Activated T-cell treated with anti-CD3 and anti-CD28 coated beads, Interleukin-2, amount 50 U/mL, for 4 hours (primary cell): ENCODE data around the gene RYR2. TPM values are rescaled to one million over a fixed set of nuclear protein-coding genes. Genes with fewer than 3 reads are reported as not detected.
"Not testable (repeated sequence)": the region's sequence is repeated elsewhere in the genome, so short reads cannot be mapped to it uniquely, and the experiment has no call there.

Source experiments
- ATAC-seq, 2 donors: fragments of 200-7000 bp; cut with Tn5 transposase; one replicate each; pipeline ENCODE4 v1.10.0; 2021
- DNase-seq: peaks from one replicate; pipeline ENCODE4 v3.0.0-alpha.2; 2020
- H3K27me3 Mint-ChIP-seq: one replicate; pipeline ENCODE4 v1.8.0; 2021; ENCODE audit warnings: low read depth, mixed read lengths
- H3K36me3 Mint-ChIP-seq: one replicate; pipeline ENCODE4 v1.8.0; 2022; ENCODE audit warnings: mixed read lengths; ENCODE audit not compliant: insufficient read depth
- H3K4me1 Mint-ChIP-seq: one replicate; pipeline ENCODE4 v1.8.0; 2021; ENCODE audit warnings: low read depth, mixed read lengths
- H3K4me3 Mint-ChIP-seq: one replicate; pipeline ENCODE4 v1.8.0; 2021; ENCODE audit warnings: mild to moderate bottlenecking, moderate library complexity, mixed read lengths
- H3K9me3 Mint-ChIP-seq: one replicate; pipeline ENCODE4 v1.8.0; 2021; ENCODE audit warnings: mixed read lengths
- total RNA-seq, 3 donors: library from RNA; stranded (reverse); gene quantifications; one replicate each; pipeline ENCODE4 v1.2.1, GENCODE V29; 2021

Gene RYR2
- total RNA-seq, 3 donors from 2014 or later: 0.05 to 0.08 (median 0.05) TPM

GRCh38 chr1:237340892-237341291 is 298.9 kb downstream of the RYR2 start:
- H3K9me3 Mint-ChIP-seq: no peaks in the 10 kb centered on the region
- no peaks in the 10 kb centered on the region for H3K36me3 Mint-ChIP-seq
- no peak overlapping the region for H3K4me3 Mint-ChIP-seq
- peaks cover 6% of the 10 kb centered on the region for H3K27me3 Mint-ChIP-seq
- H3K4me1 Mint-ChIP-seq: no peaks in the 10 kb centered on the region
- ATAC-seq (no peak), DNase-seq (no peak)

DNA sequence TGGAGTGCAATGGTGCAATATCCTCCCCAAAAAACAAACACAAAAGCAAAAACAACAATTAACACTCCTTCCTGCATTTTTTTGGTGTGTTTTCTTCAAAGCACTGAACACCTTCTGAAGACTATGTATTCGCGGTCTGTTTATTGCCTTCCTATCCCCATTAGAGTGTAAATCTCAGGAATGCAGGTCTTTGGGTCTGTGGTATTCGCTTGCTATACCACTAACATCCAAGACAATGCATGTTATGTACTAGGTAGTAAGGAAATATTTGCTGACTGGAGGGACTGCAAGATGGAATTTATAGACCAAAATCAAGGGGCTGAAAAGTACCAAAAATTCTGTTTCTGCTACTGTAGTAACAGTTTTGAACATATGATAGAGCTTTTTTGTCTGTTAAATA is 299.4 kb downstream of the RYR2 start:
- H3K4me3 Mint-ChIP-seq: no peak overlapping the region
- H3K36me3 Mint-ChIP-seq: no peaks in the 10 kb centered on the region

DNA sequence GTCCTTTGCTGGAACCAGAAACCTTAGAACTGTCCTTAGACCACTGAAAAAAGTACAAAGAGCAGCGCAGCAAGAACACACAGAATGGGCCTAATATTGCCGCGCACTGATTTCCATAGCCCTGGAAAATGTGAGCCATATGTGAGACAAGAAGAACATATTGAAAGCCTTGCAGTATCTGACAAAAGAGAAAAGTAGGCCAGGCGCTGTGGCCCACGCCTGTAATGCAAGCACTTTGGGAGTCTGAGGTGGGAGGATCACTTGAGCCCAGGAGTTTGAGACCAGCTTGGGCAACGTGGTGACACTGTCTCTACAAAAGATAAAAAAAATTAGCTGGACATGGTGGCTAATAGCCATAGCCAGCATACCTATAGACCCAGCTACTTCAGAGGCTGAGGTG is 300.7 kb downstream of the RYR2 start:
- H3K36me3 Mint-ChIP-seq: no peaks in the 10 kb centered on the region
- ATAC-seq (no peak), DNase-seq (no peak)
- no peaks in the 10 kb centered on the region for H3K4me1 Mint-ChIP-seq
- no peaks in the 10 kb centered on the region for H3K9me3 Mint-ChIP-seq
- H3K4me3 Mint-ChIP-seq: no peak overlapping the region
- peaks cover 3% of the 10 kb centered on the region for H3K27me3 Mint-ChIP-seq

More for the DNA sequence above, 299.4 kb downstream of the RYR2 start:
- H3K4me1 Mint-ChIP-seq: no peaks in the 10 kb centered on the region
- H3K9me3 Mint-ChIP-seq: no peaks in the 10 kb centered on the region
- no peak for DNase-seq
- no peak for ATAC-seq
- H3K27me3 Mint-ChIP-seq: peaks cover 7% of the 10 kb centered on the region

- Mint-ChIP-seq H3K27me3 (no peaks in the 10 kb centered on the region), H3K36me3 (no peaks in the 10 kb centered on the region), H3K4me1 (no peaks in the 10 kb centered on the region), H3K4me3 (no peak overlapping the region), H3K9me3 (no peaks in the 10 kb centered on the region)
- DNase-seq (no peak), ATAC-seq (no peak)
Measured at GRCh38 chr1:237352747-237353146, 310.8 kb downstream of the RYR2 start.

DNA sequence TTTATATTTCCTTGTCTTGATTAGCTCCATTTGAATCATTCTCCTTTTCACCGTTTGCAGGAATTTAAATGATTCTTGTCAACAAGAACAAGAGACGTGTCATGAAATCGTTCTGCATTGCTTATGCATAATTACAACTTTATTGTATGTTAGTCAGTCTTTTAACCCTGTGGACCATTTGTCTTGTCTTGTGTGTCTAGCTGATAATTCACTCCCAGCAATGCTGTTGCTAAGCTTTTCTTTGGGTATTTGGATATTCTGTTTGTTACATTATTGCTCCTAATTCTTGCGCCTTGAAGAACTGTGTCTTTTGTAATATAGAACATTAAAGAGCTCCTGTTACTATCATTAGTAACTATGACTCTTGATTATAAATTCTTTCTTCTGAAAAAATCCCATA is 311.9 kb downstream of the RYR2 start:
- Mint-ChIP-seq H3K27me3 (no peaks in the 10 kb centered on the region), H3K9me3 (no peaks in the 10 kb centered on the region), H3K4me3 (no peak overlapping the region), H3K36me3 (no peaks in the 10 kb centered on the region), H3K4me1 (no peaks in the 10 kb centered on the region)
- ATAC-seq: no peak
- no peak for DNase-seq

GRCh38 chr1:237355022-237355421 is 313.0 kb downstream of the RYR2 start:
- no peaks in the 10 kb centered on the region for H3K36me3 Mint-ChIP-seq
- no peak overlapping the region for H3K4me3 Mint-ChIP-seq
- no peaks in the 10 kb centered on the region for H3K4me1 Mint-ChIP-seq
- H3K9me3 Mint-ChIP-seq: no peaks in the 10 kb centered on the region
- no peak for ATAC-seq
- H3K27me3 Mint-ChIP-seq: no peaks in the 10 kb centered on the region
- no peak for DNase-seq

- DNase-seq (no peak), ATAC-seq (no peak)
- no peaks in the 10 kb centered on the region for H3K4me1 Mint-ChIP-seq
- H3K9me3 Mint-ChIP-seq: no peaks in the 10 kb centered on the region
- no peak overlapping the region for H3K4me3 Mint-ChIP-seq
- H3K27me3 Mint-ChIP-seq: no peaks in the 10 kb centered on the region
- H3K36me3 Mint-ChIP-seq: no peaks in the 10 kb centered on the region
Measured at GRCh38 chr1:237358555-237358954, 316.6 kb downstream of the RYR2 start.

DNA sequence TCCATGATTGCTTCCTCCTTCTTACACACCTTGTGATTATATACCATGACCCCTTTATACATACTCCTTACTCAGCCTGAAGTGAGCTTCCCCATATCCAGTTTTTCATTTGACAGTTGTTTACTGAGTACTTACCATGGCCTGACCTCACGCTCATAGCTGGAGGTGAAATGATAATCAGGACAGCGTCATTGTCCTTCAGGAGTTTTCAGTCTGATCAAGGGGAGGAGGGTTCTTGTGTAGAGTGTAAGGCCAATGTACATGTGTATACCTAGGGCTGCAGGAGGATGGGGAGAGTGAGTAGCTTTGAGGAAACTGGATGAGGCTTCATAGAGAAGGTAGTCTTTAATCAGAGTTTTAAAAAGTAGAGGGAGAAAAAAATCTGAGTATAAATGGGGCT is 325.8 kb downstream of the RYR2 start:
- H3K4me1 Mint-ChIP-seq: no peaks in the 10 kb centered on the region
- no peak for ATAC-seq

GRCh38 chr1:237371477-237371876 is 329.5 kb downstream of the RYR2 start:
- H3K4me1 Mint-ChIP-seq, ATAC-seq, H3K27me3 Mint-ChIP-seq, H3K4me3 Mint-ChIP-seq, H3K36me3 Mint-ChIP-seq, DNase-seq, H3K9me3 Mint-ChIP-seq: not testable (repeated sequence)

More for the DNA sequence above, 325.8 kb downstream of the RYR2 start:
- Mint-ChIP-seq H3K36me3 (no peaks in the 10 kb centered on the region), H3K4me3 (no peak overlapping the region), H3K9me3 (no peaks in the 10 kb centered on the region), H3K27me3 (peaks cover 3% of the 10 kb centered on the region)
- DNase-seq: no peak

- Mint-ChIP-seq H3K4me3 (no peak overlapping the region), H3K9me3 (no peaks in the 10 kb centered on the region), H3K36me3 (no peaks in the 10 kb centered on the region), H3K4me1 (no peaks in the 10 kb centered on the region), H3K27me3 (peaks cover 10% of the 10 kb centered on the region)
- ATAC-seq: no peak
- DNase-seq: no peak
Measured at GRCh38 chr1:237383791-237384190, 341.8 kb downstream of the RYR2 start.

GRCh38 chr1:237384213-237384612 is 342.2 kb downstream of the RYR2 start:
- ATAC-seq (no peak), DNase-seq (no peak)
- Mint-ChIP-seq H3K27me3 (peaks cover 11% of the 10 kb centered on the region), H3K4me1 (no peaks in the 10 kb centered on the region), H3K9me3 (no peaks in the 10 kb centered on the region), H3K4me3 (no peak overlapping the region), H3K36me3 (no peaks in the 10 kb centered on the region)

GRCh38 chr1:237386362-237387143 is 344.6 kb downstream of the RYR2 start:
- Mint-ChIP-seq H3K4me3 (no peak overlapping the region), H3K36me3 (no peaks in the 10 kb centered on the region), H3K27me3 (peaks cover 13% of the 10 kb centered on the region), H3K9me3 (no peaks in the 10 kb centered on the region), H3K4me1 (no peaks in the 10 kb centered on the region)
- no peak for DNase-seq
- ATAC-seq: no peak

GRCh38 chr1:237387144-237387505 is 345.1 kb downstream of the RYR2 start:
- H3K36me3 Mint-ChIP-seq: no peaks in the 10 kb centered on the region
- no peak overlapping the region for H3K4me3 Mint-ChIP-seq
- DNase-seq (no peak), ATAC-seq (no peak)
- H3K27me3 Mint-ChIP-seq: peaks cover 13% of the 10 kb centered on the region
- H3K9me3 Mint-ChIP-seq: no peaks in the 10 kb centered on the region
- no peaks in the 10 kb centered on the region for H3K4me1 Mint-ChIP-seq

- no peak for ATAC-seq
- Mint-ChIP-seq H3K4me3 (no peak overlapping the region), H3K27me3 (peaks cover 16% of the 10 kb centered on the region)
Measured at GRCh38 chr1:237390823-237391222, 348.8 kb downstream of the RYR2 start.

DNA sequence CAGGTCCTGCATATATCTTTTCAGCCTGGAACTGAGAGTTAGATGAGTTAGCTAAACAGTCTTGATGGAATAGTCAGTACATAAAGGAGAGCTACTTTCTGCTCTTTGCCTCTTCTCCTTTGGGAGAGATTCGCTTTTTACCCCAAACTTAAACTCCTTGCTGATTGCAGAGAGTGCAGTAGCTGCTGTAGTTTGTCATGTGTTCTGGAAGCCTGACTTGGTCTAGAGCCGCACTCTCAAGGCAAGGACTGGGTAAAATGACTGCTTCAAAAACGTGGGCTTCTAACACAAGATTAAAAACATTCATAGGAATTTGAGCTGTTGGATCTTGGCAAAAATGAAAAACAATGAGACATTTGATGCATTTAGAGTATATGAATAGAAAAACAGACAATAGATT is 351.6 kb downstream of the RYR2 start:
- Mint-ChIP-seq H3K36me3 (no peaks in the 10 kb centered on the region), H3K9me3 (no peaks in the 10 kb centered on the region), H3K4me3 (no peak overlapping the region), H3K27me3 (peaks cover 10% of the 10 kb centered on the region), H3K4me1 (no peaks in the 10 kb centered on the region)
- DNase-seq (no peak), ATAC-seq (no peak)

More at GRCh38 chr1:237390823-237391222, 348.8 kb downstream of the RYR2 start:
- DNase-seq: no peak
- Mint-ChIP-seq H3K4me1 (no peaks in the 10 kb centered on the region), H3K9me3 (no peaks in the 10 kb centered on the region), H3K36me3 (no peaks in the 10 kb centered on the region)
